CD4-positive, alpha-beta T cell treated with Interleukin-6 for 4 hours (primary cell): ENCODE results near the gene FAM111B.

Experiments used
- DNase-seq: peaks from one replicate; pipeline ENCODE4 v3.0.0-alpha.2; 2020; ENCODE audit warnings: mixed read lengths

The FAM111B gene

GRCh38 chr11:59164028-59164427 is 57.0 kb downstream of the FAM111B start:
- no peak for DNase-seq

GRCh38 chr11:59171508-59172322 is 64.7 kb downstream of the FAM111B start, which contains the start of gene DTX4:
Gene DTX4, plus strand, starts transcription at chr11:59172132. Its CDS starts 464 bp downstream, at chr11:59172596.
- peak; percentile 94 for DNase-seq

- DNase-seq = peak; percentile 36
Measured at GRCh38 chr11:59172345-59173079, 65.5 kb downstream of the FAM111B start.

DNA sequence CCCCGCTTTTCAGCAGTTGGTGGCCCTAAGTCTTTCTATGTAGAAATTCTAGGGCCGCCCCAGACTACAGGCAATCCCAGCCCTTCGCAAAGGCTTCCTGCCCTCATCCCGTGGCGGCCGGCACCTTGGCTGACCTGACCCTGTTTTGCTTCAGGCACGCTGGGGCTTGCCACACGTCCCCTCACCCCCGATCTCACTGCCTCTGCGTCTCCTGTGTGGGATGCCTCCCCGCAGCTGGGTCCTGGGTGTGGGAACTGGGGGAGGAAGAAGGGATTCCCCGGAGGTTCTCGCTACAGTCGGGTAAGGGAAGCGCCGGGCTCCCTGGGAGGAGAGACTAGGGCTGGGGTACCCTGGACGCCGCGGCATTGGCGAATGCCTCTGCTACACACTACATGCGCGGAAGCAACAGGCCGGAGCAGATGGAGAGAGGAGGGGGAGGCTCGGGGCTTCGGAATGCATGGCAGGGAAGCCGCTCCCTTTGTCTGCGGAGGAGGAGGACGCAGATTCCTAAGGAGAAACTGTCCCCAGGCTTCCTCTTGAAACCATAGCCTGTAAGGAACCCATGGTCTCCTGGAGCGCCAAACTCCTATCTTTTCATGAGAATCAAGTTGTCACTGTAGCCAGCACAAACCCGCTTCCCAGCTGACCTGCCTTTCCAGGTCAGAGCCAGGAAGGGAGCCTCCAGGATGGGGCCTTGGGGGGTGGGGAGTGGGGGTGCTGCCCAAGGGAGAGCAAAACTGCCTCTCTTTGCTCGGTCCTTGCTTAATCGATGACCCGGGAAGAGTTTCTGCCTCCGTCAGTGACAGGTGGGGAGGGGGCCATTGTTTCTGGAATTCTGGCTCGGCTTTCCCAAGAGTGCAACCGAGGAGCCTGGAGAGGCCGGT is 66.3 kb downstream of the FAM111B start:
- DNase-seq = peak; percentile 18

GRCh38 chr11:59173964-59174663 is 67.1 kb downstream of the FAM111B start:
- DNase-seq = no peak

GRCh38 chr11:59174664-59175033 is 67.6 kb downstream of the FAM111B start:
- DNase-seq = no peak

DNA sequence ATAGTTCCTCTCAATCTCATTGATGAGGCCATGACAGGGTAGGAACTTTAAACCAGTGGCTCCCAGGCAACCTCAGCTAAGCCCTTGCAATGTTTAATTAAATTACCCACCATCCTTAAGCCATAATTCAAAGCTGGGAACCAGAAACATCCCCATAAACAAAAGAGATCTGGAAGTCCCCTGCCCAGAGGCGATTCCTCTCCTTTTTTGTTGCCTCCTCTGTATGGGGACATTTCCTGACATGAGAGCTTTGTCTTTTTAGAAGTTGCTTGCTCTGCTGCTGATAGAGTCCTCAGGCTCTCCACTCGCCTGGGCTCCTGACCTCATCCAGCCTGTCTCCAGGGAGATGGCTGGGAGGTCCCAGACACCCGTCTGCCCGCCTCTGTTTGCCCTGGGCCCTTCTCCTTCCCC is 68.1 kb downstream of the FAM111B start:
- no peak for DNase-seq

DNA sequence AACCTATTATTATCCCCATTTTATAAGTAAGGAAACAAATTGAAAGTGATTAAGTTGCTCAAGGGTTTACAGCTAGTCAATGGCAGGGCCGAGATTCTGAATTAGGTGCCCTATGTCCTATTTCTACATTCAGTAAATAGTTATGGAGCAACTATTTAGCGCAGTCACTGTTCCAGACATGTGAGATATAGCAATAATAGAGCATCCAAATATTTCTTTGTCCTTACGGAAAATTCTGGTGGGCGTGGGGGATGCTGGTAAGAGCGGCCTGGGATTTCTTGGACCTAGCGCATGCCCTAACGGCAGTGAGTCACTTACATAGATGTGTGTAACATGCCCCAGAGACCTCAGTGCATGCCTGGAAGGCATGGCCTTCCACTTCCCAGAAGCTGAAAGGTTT is 69.3 kb downstream of the FAM111B start:
- no peak for DNase-seq
